Iris pigment epithelial cell (primary cell): ENCODE measurements around the gene LTBP2.
A peak's percentile ranks its signal among the peaks of the same experiment; 100 is the strongest.

ENCODE experiments used
- DNase-seq: peaks from one replicate; pipeline ENCODE4 v3.0.0-alpha.2; 2011; ENCODE audit warnings: low read depth

Gene LTBP2

DNA sequence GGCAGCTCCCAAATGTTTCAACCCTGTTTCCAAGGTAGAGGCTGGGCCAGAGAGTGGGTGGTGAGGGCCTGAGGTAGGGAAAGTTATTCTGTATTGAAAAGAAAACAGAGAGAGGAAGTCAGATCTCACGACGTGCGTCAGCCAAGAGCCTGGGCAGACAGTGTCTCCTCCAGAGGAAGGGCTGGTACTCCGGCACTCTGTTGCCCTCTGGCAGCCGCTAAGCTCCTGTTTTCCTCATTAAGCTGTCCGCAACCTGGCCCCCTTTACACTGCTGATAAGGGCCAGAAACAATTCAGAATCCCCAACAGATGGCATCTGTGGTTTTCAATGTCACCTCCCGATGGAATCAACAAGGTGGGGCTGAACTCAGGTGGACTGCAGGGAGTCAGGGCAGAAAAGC is 26.0 kb upstream of the LTBP2 start:
- no peak for DNase-seq

DNA sequence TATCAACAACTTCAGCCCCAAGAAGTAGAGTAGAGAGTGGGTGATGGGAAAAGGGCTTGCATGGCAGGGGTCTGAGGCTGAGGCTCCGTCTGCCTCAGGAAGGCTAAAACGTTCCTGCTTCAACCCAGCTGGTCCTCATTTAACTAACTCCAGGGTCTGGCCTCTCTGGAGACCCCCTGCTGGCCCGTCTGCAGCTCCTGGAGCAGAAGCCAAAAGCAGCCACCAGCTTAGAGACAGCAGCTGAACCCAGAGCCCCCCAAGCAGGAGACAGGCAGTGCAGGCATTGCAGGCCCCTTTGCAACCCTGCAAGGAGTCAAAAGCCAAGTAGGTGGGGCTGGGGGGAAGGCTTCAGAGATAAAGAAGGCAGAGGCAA is 25.1 kb upstream of the LTBP2 start:
- no peak for DNase-seq

DNA sequence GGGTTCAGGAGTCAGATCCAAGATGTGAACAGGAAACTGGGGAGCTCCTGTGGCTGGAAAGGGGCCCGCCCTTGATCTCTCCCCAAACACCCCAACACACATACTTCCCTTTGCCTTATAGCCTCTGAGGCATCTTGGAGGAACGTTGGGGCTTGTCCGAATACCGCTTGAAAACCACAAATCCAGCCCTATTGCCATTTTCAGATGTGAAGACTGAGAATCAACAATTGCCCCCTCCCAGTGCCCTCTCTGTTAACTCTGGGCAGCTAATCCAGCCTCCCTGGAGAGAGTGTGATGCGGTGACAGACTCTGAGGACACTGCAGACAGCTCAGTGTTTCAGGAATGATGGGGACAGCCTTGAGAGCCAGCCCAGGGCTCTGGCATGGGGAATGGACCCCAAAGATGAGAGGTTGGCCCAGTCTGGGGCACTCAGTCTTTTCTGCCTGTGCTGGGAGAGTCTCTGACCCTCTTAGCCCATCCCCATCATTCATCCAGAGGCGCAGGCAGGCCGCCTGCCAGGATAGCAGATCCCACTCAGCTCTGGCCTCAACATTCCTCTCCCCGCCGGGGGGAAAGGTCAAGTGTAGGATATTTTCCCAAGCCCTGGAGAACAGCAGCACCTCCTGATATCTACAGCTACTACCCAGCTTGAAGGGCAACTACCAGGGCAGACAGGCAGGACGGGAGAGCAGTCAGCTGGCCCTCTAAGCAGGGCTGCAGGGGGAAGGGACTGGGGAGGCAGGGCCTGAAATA is 24.6 kb upstream of the LTBP2 start:
- peak; percentile 56 for DNase-seq

DNA sequence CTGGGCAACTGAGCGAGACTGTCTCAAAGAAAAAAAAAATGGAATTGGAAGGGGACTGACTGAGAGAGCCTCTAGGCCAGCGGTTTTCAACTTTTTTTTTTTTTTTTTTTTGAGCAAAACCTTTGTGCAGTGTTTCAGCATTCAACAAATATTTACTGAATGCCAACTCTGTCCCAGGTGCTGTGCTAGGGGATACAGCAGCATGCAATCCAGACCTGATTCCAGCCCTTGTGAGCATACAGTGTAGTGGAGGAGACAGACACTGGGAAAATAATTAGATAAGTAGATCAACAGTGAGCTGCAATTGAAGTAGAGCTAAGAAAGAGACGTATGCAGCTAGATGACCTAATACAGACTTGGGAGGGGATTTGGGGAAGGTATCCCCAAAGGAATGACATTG is 23.8 kb upstream of the LTBP2 start:
- DNase-seq = no peak

DNA sequence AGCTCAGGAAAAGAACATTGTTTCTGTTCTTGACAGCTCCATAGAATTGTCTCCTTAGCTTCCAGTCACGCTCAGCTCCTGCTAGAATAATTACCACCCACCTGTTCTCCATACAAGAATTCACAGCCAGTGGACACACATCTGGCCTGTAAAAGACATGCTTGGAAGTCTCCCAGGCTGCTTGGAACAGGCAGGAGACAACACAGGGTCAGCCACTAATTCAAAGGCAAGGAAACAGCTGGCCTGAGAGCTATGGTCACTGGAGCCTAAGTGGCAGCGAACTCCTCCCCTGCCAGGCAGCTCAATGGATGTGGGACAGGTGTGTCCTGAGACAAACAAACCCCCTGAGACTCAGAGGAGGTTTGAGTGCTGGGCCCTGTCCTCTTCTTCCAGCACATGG is 22.9 kb upstream of the LTBP2 start:
- DNase-seq = no peak

DNA sequence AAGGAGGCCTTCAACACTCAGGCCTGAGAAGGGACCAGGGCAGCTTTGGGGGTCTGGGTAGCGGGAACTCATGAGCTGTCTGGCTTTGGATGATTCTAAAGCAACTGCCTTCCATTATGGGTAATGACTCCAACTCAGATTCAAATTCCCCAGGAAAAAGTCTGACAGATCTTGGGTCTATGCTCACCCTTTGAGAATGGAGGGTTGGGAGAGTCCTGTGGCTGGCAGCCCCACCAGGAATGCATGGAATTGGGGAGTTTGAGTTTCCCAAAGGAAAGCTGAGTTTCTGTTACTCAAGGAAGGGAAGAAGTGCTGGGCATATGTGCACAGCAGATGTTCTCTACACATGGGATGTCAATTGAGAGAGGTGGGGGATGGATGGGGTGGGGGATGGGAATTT is 22.4 kb upstream of the LTBP2 start:
- no peak for DNase-seq

DNA sequence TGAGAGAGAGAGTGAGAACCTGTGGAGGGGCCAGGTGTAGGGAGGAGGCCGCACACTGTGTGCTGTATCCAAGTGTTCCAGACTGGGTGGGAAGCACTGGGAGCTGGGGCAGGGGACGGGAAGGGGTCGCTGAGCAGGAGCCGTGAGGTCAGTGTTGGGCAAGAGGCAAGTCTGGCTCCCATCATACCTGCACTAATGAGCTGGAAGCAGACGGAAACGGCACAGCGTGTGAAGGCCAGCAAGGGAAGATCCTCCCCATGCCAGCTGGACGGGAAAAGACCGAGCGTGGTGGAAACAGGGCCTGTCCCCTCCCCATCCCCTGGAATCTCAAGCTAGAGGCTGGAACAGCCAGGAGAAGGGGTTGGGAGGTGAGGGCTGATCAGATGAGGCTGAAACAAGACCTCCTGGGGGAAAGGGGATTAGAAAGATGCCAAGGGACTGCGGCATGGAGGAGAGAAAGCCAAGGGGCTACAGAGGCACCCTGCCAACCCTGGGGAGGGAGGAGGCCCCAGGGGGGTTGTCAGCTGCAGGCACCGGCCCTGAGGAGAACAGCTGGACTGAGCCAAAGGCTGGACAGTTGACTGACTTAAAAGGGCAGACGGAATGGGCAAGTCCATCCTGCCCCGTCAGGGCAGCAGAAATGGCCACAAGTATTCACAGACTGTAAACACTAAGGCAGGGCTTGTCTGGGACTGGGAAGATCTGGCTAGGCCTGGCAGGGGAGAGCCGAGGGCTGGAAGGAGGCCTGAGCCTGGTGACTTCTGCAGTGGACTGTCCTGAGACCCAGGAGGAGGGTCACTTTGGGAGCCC is 19.0 kb upstream of the LTBP2 start:
- DNase-seq = peak; percentile 52

DNA sequence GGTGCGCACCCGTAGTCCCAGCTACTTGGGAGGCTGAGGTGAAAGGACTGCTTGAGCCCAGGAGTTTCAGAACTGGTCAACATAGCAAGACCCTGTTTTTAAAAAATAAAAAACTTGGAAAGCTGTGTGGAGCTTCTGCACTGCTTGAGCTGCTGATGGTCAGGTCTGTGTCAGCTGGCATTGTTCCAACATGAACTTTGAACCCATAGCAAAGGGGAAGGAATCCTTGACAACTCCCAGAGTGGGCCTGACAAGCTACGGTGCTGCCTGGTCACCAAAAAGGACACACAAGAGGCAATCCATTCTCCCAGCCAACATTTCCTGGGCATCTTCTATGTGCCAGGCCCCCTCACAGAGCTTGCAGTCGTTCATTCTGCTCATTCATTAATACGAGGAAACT is 16.4 kb upstream of the LTBP2 start:
- DNase-seq = no peak

DNA sequence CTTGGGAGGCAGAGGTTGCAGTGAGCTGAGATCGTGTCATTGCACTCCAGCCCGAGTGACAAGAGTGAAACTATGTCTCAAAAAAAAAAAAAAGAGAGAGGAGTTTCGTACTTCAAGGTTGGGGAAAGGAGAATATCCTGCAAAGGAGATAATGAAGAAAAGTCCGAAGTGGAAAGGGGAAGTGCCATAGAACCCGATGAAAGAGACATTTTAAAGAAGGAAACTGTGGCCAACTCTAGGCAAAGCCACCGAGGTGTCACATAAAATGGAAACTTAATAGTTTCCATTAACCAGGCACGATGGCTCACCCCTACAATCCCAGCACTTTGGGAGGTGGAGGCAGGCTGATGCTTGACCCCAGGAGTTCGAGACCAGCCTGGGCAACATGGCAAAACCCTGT is 15.0 kb upstream of the LTBP2 start:
- DNase-seq = no peak

DNA sequence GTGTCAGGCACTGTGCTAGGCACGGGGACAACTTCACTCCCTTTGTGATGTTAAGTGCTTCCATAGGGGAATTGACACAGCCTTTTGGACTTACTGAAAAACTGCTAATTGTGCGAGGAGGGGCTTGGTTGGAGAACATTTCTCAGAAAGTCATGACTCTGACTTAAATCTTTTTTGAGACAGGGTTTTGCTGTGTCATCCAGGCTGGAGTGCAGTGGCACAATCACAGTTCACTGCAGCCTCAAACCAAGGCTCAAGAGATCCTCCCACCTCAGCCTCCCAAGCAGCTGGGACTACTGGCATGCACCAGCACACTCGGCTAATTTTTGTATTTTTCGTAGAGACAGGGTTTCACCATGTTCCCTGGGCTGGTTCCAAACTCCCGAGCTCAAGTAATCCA is 10.2 kb upstream of the LTBP2 start:
- DNase-seq = no peak

DNA sequence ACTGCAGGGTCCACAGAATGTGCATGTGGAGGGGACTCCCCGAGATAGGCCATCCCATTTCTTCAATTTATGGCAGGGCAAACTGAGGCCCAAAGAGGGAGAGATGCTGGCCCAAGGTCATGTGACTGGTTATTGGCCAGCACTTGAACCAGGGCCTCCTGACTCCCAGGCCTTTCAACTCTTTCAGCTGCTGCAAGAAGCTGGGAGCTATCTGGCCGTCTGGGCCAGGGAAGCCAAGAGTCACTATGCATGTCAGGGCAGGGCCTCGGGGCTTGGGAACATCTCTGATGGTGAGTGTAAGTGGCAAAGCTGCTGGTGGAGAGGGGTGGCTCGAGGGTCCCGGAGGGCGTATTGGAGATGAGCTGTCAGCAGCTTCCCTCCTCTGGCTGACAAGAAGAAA is 9.5 kb upstream of the LTBP2 start:
- no peak for DNase-seq

DNA sequence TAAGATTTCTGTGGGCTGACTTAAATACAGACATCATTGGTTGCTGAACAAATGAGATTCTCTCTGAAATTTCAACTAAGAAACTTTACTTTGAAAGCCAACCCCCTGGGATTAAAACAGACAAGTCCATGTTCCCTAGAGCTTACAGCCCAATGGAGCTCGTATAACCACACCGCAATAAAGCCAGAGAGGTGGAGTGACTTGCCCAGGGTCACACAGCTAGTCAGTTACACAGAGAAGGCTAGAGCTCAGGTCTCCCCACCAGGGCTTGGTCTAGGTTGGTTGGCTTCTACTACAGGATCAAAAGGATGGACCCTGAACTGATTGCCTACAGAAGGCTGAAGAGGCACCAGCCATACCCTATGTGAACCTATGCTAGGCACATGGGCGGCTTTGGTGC is 8.9 kb upstream of the LTBP2 start:
- DNase-seq = no peak

DNA sequence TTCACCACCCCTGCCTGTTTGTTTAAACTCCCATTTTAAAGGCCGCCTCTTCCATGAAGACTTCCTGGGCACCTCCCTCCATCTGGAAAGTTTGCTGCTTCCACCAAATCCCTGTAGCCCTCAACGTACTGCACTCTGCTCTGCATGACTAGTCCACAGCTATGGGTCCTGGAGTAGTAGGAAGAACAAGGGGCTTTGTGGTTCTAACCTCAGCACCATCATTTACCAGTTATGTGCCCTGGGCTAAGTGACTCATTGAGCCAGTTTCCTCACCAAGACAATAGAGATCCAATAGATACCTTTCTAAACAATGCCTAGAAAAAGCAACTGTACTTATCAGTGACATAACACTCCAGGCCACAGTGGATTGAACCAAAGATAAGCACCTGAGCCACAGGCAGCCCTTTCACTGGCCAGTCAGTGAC is 8.5 kb upstream of the LTBP2 start:
- DNase-seq = peak; percentile 97

DNA sequence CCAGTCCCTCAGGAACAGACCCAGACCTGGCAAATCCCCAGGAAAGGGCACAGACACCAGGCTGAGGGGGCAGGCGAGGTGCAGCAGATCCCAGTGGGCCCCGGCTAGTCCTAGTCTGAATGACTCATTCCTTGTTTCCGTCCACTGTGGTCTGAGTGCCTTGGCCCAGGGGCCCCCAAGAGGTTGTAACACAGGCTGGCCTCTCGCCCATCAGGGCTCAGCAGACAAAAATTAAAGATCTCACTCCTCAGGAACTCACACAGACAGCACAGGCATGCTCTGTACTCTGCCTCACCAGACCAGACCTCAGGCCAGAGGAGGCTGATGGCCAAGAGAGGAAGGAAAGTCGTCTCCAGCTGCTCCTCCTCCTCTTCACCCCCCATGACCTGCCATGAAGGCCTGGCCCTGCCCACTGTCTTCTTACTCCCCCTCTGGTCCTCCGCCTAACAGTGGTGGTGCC is 7.7 kb upstream of the LTBP2 start:
- peak; percentile 99 for DNase-seq

DNA sequence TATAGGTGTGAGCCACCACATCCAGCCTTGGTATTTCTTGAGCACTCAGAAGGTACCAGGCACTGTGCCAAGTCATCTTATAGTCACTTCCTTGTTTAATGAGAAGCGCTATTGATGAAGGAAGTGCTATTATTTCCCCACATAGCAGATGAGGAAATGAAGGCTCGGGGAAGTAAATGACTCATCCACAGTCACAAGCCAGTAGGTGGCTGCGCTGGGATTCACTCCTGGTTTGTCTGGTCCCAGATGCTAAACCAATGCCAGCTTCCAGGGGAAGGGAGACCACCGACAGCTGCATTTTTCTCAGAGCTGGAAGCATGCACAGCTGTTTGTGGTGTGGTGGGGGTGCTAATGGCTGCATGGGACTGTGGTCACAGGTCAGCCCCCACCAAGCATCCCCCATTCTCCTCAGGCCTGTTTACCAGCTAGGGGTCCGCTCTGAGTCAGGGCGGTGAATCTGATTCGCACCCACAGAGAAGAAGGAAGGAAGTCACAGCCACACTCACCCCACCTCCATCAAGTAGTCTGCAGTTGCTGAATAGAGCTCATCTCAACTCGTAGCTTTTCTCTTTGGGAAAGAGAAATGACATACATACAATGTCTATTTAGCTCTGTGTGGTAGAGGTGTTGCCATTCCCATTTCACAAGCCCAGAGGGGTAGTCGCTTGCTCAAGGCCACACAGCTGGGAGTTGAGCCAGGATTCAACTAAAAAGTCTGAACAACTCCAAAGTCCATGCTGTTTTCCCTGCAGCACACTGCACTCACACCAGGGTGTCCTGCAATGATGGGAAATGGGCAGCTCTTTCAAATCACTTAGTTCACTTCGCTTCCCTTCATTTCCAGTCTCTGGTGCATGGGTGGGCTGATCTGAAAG is 6.3 kb upstream of the LTBP2 start:
- DNase-seq = peak; percentile 78

DNA sequence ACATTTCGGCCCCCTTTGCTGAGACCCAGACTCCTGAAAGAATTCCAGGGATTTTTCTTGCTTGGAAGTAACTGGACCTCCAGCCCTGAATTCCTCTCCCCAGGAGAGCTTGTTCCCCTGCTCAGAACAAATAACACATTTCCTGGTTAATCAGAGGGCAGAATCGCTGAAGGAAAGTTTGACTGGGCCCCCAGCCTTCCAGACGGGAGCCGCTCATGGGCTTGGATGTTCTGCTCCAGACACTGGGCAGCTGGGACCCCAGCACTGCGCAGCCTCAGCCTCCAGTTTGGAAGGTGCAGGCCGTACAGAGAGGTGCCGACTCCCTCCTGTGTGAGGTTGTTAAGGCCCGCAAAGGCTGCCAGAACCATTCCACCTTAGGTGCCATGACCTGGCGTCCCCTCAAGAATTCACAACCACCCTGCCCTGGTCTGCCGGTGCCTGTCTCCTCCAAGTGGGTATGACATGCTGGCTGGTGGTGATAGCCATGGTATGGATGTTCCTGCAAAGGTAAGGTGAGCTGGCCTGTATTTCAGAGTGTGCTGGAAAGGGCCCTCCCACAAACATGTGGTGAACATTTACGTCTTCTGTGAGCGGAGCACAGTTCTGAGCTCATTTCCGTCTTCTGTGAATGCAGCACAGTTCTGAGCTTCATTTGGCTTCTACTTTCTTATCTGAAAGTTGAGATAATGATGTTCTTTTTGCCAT is 5.1 kb upstream of the LTBP2 start:
- DNase-seq = peak; percentile 80

DNA sequence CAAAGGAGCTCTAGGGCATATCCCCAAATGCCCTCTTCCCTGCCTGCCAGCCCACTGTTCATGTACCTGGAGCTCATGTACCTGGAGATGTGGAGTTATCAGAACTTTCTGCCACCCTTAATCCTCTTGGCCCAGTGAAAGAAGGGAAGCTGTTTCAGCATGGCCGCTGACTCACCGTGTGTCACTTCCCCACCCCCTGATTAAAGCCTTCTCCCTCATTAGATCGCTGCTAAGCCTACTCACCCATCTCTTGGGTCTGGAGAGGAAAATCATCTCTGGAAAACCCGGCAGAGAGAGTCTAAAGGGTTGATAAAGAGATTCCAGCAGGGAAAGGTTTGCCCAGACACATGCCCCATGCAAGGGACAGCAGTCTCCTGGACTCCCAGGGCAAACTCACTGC is 4.5 kb upstream of the LTBP2 start:
- peak; percentile 90 for DNase-seq

DNA sequence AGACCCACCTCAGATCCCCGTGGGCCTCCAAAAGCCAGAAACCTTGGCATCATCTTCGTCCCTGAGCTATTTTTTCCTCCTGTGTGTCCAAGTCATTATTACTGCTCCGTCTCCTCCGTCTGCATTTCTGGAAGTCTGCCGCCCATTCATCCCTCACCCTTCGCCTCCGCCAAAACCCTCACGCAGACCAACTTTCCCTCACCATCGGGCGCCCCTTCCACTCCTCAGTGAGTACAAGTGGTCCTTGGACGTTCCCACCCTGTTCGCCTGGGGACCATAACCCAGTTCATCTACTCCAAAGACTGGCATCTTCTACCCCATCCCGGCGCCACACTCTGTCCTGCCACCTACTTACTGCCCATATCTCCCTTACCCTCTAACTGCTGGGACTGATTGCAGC is 3.7 kb upstream of the LTBP2 start:
- no peak for DNase-seq

DNA sequence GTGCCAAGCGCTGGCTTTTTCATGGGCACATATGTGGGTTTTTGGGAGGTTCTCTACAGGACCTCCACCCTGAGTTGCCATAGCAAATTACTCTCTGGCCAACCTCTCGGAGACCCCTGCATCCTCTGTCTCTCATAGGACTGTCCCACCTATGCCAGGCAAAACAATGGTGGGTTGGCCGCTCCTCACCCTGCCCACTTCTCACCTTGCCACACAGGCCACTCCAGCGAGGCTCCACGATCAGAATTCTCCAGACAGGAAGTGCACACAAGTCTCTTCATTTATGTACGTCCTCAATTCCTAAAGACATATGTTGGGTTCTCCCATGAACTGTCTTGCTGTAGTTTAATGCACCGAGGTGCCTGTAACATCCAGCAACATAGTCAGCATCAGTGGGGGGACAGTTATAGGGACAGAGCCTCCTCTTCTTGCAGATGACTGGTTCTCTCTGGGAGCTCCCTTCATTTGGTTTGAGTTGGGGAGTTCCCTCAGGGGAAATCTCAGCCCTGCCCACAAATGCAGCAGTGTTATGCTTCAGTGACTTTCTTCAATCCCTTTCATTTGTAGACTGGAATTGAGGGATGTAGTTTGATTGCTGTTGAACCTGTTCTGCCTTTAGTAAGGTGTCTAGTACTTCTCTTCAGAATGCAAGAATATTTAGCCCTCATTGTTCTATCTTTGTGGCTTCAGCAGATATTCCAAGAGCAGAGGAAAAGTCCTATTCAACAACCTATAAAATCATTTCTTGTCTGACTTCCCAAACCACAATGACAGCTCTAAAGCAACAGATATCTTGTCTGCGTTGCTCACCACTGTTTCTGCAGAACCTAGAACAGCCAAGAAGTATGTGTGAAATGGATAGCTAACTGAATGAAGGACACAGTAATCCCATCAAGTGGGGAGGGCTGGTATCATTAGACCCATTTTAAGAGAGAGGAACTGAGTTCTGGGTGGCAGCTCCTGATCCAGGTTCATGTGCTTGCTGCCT is 2.8 kb upstream of the LTBP2 start:
- DNase-seq = no peak

DNA sequence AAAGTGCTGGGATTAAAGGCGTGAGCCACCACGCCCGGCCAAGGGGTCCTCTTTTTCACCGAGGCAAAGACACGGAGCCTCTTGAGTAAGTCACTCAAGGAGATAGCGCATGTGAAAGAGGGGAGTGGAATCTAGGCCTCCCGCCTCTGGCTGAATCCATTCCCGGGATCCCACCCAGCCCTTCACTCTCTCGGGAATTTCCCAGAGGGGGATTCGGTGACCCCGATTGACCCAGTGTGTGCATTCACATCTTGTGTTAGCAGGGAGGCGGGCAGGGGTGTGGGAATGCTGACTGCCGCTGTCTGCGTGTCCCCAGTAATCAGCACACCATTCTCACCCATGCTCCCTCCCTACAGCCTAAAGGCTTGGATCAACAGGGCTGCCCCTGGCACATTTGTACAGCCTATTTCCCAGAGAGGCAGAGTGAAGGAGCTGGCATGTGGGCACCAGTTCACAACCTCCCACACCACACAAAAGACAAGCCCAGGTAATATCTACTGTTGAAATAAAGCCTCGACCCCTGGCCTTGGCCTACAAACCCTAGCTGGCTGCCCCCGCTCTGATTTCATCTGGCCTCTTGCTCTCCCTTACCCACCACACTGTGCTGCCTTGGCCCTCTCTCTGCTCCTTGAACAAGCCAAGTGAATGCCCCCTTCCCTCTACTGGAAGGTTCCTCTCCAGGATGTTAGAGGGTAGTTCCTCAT is 1.3 kb upstream of the LTBP2 start:
- DNase-seq = no peak
